H1 (cell line): ENCODE data around the gene AK2. TPM values are rescaled to one million over a fixed set of nuclear protein-coding genes. Genes with fewer than 3 reads are reported as not detected.

ENCODE experiments used
- ASH2L ChIP-seq: fragments of 200-600, 300-600 bp; sonication (generic); IDR thresholded peaks from one replicate; pipeline ENCODE4 v1.7.1; 2017; ENCODE audit warnings: low read length
- CHD7 ChIP-seq: fragments of 300-600 bp; sonication (generic); IDR thresholded peaks from 2 replicates; pipeline ENCODE4 v1.7.1; 2012; ENCODE audit warnings: low read length, moderate library complexity, mild to moderate bottlenecking, inconsistent platforms; ENCODE audit not compliant: insufficient replicate concordance
- polyA plus RNA-seq, 7 experiments: library from polyadenylated mRNA; depleted of rRNA in 3 of 7; stranded (reverse) in 5 of 7; unstranded in 2 of 7; fragments of >200 nt in 5 of 7; fragments of 200-250 nt in 2 of 7; gene quantifications; 1 replicate in 5 of 7; 2 replicates in 1 of 7; 4 replicates in 1 of 7; pipeline versions ENCODE4 v1.2.1 to v1.2.3, GENCODE V29; 2011 to 2013; ENCODE audit warnings: missing spikeins in 2 of 7, mixed read lengths in 2 of 7
- total RNA-seq: library from RNA; stranded (reverse); fragmentation: NEBNext Ultra II Directional; extraction: Animal tissue kit (Norgen Biotek cat#: 25700); gene quantifications from 2 replicates; pipeline ENCODE4 v1.2.1, GENCODE V29; 2021

Gene AK2
- total and polyA plus RNA-seq, 2 of the 8 experiments (the other 6 are each of a cell fraction or from before 2014, with no cell fraction given), result 92.3 to 137 TPM

- TF ChIP-seq CHD7, result no peak
- no peak for TF ChIP-seq ASH2L
- TF ChIP-seq, all 59 proteins: peak for 0
Observed at GRCh38 chr1:33085332-33085731, 48.6 kb upstream of the AK2 start (continued).
